ENCODE results near the gene MBD5. TPM values are rescaled to one million over a fixed set of nuclear protein-coding genes. Genes with fewer than 3 reads are reported as not detected.

The MBD5 gene
- total and polyA plus RNA-seq, 4 donors: 4.1 to 63.2 (median 29.5) TPM

DNA sequence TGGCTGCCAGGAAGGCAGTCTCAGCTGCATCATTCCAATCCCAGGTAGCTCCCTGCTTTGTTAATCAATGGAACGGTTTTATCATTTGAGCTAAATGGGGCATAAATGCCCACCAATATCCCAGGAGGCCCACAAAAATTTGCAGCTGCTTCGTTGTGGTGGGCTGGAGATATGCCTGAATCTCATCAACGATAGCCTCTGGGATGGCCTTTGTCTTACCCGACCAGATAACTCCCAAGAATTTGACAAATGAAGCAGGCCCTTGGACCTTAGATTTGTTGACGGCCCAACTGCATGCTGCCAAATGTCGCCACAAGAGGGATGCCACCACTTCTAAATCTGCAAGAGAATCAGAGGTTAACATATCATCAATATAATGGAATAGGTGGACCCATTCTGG is 236.4 kb downstream of the MBD5 start:
- Histone ChIP-seq H3K4me3 (ENCODE audit: low read length in 2 of 2) (no peak overlapping the region), H3K36me3 (ENCODE audit: control insufficient read depth in 1 of 2, insufficient read depth in 2 of 2, low read length in 1 of 2) (no peaks in the 10 kb centered on the region), H3K27me3 (ENCODE audit: control insufficient read depth in 1 of 2, insufficient read depth in 2 of 2, low read length in 1 of 2) (no peaks in the 10 kb centered on the region), H3K9me3 (ENCODE audit: control insufficient read depth, low read length) (no peaks in the 10 kb centered on the region), H3K4me1 (ENCODE audit: control insufficient read depth in 1 of 2, insufficient read depth in 2 of 2, low read length in 2 of 2) (no peaks in the 10 kb centered on the region), H3K27ac (ENCODE audit: low read depth in 1 of 2, low read length in 2 of 2) (no peak overlapping the region)
- intact Hi-C loops (cut with DNase I): no loop called here
- no peak for DNase-seq
- ATAC-seq (ENCODE audit: low FRiP score): no peak
- WGBS, 2 donors: 85 to 98% methylated on average over 6 of the region's 6 CpGs

GRCh38 chr2:148258124-148258523 is 237.2 kb downstream of the MBD5 start:
- 78 to 79% methylated on average over 10 of the region's 10 CpGs for WGBS, 2 donors
- DNase-seq (no peak), ATAC-seq (ENCODE audit: low FRiP score) (no peak)
- Histone ChIP-seq H3K27ac (ENCODE audit: low read depth in 1 of 2, low read length in 2 of 2) (no peak overlapping the region), H3K9me3 (ENCODE audit: control insufficient read depth, low read length) (no peaks in the 10 kb centered on the region), H3K4me3 (ENCODE audit: low read length in 2 of 2) (no peak overlapping the region), H3K27me3 (ENCODE audit: control insufficient read depth in 1 of 2, insufficient read depth in 2 of 2, low read length in 1 of 2) (no peaks in the 10 kb centered on the region), H3K36me3 (ENCODE audit: control insufficient read depth in 1 of 2, insufficient read depth in 2 of 2, low read length in 1 of 2) (no peaks in the 10 kb centered on the region), H3K4me1 (ENCODE audit: control insufficient read depth in 1 of 2, insufficient read depth in 2 of 2, low read length in 2 of 2) (no peaks in the 10 kb centered on the region)
- intact Hi-C loops (cut with DNase I): no loop called here

DNA sequence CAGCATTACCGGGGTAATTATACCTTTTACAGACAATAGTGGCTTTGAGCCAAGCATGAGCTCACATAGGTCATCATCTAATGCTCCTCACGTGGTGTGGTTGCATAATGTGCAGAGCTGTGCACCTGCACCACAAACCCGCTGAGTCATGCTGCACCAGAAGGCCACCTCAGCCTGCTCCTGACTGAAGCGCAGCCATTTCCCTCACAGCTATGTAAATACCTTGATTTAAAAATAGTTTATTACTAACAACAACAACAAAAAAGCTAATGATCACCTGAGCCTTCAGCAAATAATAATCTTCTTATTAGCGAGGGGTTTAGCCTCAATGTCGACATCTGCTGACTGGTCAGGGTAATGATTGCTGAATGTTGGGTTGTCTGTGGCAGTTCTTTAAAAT is 238.8 kb downstream of the MBD5 start:
- 93 to 99% methylated on average over 6 of the region's 6 CpGs for WGBS, 2 donors
- Histone ChIP-seq H3K27ac (ENCODE audit: low read depth in 1 of 2, low read length in 2 of 2) (no peak overlapping the region), H3K4me1 (ENCODE audit: control insufficient read depth in 1 of 2, insufficient read depth in 2 of 2, low read length in 2 of 2) (no peaks in the 10 kb centered on the region), H3K4me3 (ENCODE audit: low read length in 2 of 2) (no peak overlapping the region), H3K36me3 (ENCODE audit: control insufficient read depth in 1 of 2, insufficient read depth in 2 of 2, low read length in 1 of 2) (no peaks in the 10 kb centered on the region), H3K27me3 (ENCODE audit: control insufficient read depth in 1 of 2, insufficient read depth in 2 of 2, low read length in 1 of 2) (no peaks in the 10 kb centered on the region), H3K9me3 (ENCODE audit: control insufficient read depth, low read length) (no peaks in the 10 kb centered on the region)
- no peak for DNase-seq
- no peak for ATAC-seq (ENCODE audit: low FRiP score)
- intact Hi-C loops (cut with DNase I): no loop called here

DNA sequence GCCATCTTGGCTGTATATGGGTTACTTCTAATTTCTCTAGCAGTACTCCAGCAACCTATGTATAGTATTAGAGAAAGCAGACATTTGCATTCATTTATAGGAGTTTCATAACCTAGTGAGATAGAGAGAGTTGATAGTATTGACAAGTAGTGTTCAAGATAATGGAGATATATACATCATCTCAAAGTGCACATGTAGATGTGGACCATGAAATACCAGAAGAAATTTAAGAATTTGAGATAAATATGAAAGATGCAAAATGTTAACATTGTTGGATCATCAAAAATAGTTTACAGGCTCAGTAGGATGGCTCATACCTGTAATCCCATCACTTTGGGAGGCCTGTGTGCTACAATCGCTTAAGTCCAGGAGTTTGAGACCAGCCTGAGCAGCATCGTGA is 243.0 kb downstream of the MBD5 start:
- Histone ChIP-seq H3K9me3 (ENCODE audit: control insufficient read depth, low read length) (no peaks in the 10 kb centered on the region), H3K4me1 (ENCODE audit: control insufficient read depth in 1 of 2, insufficient read depth in 2 of 2, low read length in 2 of 2) (no peaks in the 10 kb centered on the region)
- no peak for ATAC-seq (ENCODE audit: low FRiP score)

DNA sequence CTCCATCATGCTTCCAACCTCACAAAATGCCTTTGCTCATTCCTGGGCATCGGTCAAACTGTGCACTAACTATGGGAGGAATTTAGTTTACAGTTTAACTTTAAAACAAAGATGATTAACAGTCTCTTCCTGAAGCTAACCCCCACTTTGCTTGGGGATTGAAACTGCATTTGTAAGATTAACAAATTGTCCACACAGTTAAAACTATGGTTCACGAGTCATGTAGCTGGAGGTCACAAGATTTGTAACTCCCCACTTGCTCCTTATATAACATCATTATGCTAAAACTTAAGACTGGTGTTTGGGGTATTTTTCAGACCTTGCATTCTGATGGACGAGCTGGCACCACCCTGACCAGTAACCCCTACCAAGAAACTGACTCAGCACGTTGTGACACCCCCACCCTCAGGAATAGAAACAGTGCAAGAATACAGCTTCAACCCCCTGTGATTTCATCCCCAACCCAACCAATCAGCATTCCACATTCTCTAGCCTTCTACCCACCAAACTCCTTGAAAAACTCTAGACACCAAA is 252.3 kb downstream of the MBD5 start:
- Histone ChIP-seq H3K36me3 (ENCODE audit: control insufficient read depth in 1 of 2, insufficient read depth in 2 of 2, low read length in 1 of 2) (no peaks in the 10 kb centered on the region), H3K27me3 (ENCODE audit: control insufficient read depth in 1 of 2, insufficient read depth in 2 of 2, low read length in 1 of 2) (no peaks in the 10 kb centered on the region), H3K9me3 (ENCODE audit: control insufficient read depth, low read length) (no peaks in the 10 kb centered on the region), H3K4me3 (ENCODE audit: low read length in 2 of 2) (no peak overlapping the region), H3K4me1 (ENCODE audit: control insufficient read depth in 1 of 2, insufficient read depth in 2 of 2, low read length in 2 of 2) (no peaks in the 10 kb centered on the region), H3K27ac (ENCODE audit: low read depth in 1 of 2, low read length in 2 of 2) (no peak overlapping the region)
- WGBS, 2 donors: 25 to 26% methylated on average over 4 of the region's 4 CpGs
- intact Hi-C loops (cut with DNase I): no loop called here
- ATAC-seq (ENCODE audit: low FRiP score) (no peak), DNase-seq (no peak)

More for the DNA sequence above, 243.0 kb downstream of the MBD5 start:
- 97 to 99% methylated on average over 2 of the region's 2 CpGs for WGBS, 2 donors
- no peak overlapping the region for H3K4me3 ChIP-seq (ENCODE audit: low read length in 2 of 2)
- no peak overlapping the region for H3K27ac ChIP-seq (ENCODE audit: low read depth in 1 of 2, low read length in 2 of 2)
- H3K27me3 ChIP-seq (ENCODE audit: control insufficient read depth in 1 of 2, insufficient read depth in 2 of 2, low read length in 1 of 2): no peaks in the 10 kb centered on the region
- intact Hi-C loops (cut with DNase I): no loop called here
- H3K36me3 ChIP-seq (ENCODE audit: control insufficient read depth in 1 of 2, insufficient read depth in 2 of 2, low read length in 1 of 2): no peaks in the 10 kb centered on the region
- no peak for DNase-seq

GRCh38 chr2:148279216-148279615 is 258.3 kb downstream of the MBD5 start:
- ATAC-seq (ENCODE audit: low FRiP score) (no peak), DNase-seq (no peak)
- no peak overlapping the region for H3K27ac ChIP-seq (ENCODE audit: low read depth in 1 of 2, low read length in 2 of 2)
- no peaks in the 10 kb centered on the region for H3K27me3 ChIP-seq (ENCODE audit: control insufficient read depth in 1 of 2, insufficient read depth in 2 of 2, low read length in 1 of 2)
- H3K9me3 ChIP-seq (ENCODE audit: control insufficient read depth, low read length): no peaks in the 10 kb centered on the region
- peaks cover 0 to 3% of the 10 kb centered on the region in 2 donors for H3K4me1 ChIP-seq (ENCODE audit: control insufficient read depth in 1 of 2, insufficient read depth in 2 of 2, low read length in 2 of 2)
- whole genome bisulfite sequencing, 2 donors: 97 to 99% methylated on average over 3 of the region's 3 CpGs
- no peaks in the 10 kb centered on the region for H3K36me3 ChIP-seq (ENCODE audit: control insufficient read depth in 1 of 2, insufficient read depth in 2 of 2, low read length in 1 of 2)
- intact Hi-C loops (cut with DNase I): no loop called here
- no peak overlapping the region for H3K4me3 ChIP-seq (ENCODE audit: low read length in 2 of 2)

GRCh38 chr2:148282201-148282600 is 261.3 kb downstream of the MBD5 start:
- DNase-seq (no peak), ATAC-seq (ENCODE audit: low FRiP score) (no peak)
- H3K4me1 ChIP-seq (ENCODE audit: control insufficient read depth in 1 of 2, insufficient read depth in 2 of 2, low read length in 2 of 2): peaks cover 0 to 3% of the 10 kb centered on the region in 2 donors
- no peak overlapping the region for H3K27ac ChIP-seq (ENCODE audit: low read depth in 1 of 2, low read length in 2 of 2)
- intact Hi-C loops (cut with DNase I): no loop called here
- no peaks in the 10 kb centered on the region for H3K9me3 ChIP-seq (ENCODE audit: control insufficient read depth, low read length)
- H3K27me3 ChIP-seq (ENCODE audit: control insufficient read depth in 1 of 2, insufficient read depth in 2 of 2, low read length in 1 of 2): no peaks in the 10 kb centered on the region
- H3K36me3 ChIP-seq (ENCODE audit: control insufficient read depth in 1 of 2, insufficient read depth in 2 of 2, low read length in 1 of 2): no peaks in the 10 kb centered on the region
- H3K4me3 ChIP-seq (ENCODE audit: low read length in 2 of 2): no peak overlapping the region
- 79 to 88% methylated on average over 1 of the region's 1 CpG for WGBS, 2 donors

GRCh38 chr2:148292431-148292830 is 271.5 kb downstream of the MBD5 start:
- no peaks in the 10 kb centered on the region for H3K9me3 ChIP-seq (ENCODE audit: control insufficient read depth, low read length)
- H3K4me1 ChIP-seq (ENCODE audit: control insufficient read depth in 1 of 2, insufficient read depth in 2 of 2, low read length in 2 of 2): no peaks in the 10 kb centered on the region
- no peaks in the 10 kb centered on the region for H3K36me3 ChIP-seq (ENCODE audit: control insufficient read depth in 1 of 2, insufficient read depth in 2 of 2, low read length in 1 of 2)
- 88 to 91% methylated on average over 2 of the region's 2 CpGs for WGBS, 2 donors
- ATAC-seq (ENCODE audit: low FRiP score) (no peak), DNase-seq (no peak)
- intact Hi-C loops (cut with DNase I): no loop called here
- H3K4me3 ChIP-seq (ENCODE audit: low read length in 2 of 2): no peak overlapping the region
- no peaks in the 10 kb centered on the region for H3K27me3 ChIP-seq (ENCODE audit: control insufficient read depth in 1 of 2, insufficient read depth in 2 of 2, low read length in 1 of 2)
- no peak overlapping the region for H3K27ac ChIP-seq (ENCODE audit: low read depth in 1 of 2, low read length in 2 of 2)

GRCh38 chr2:148298196-148298595 is 277.3 kb downstream of the MBD5 start:
- Histone ChIP-seq H3K4me3 (ENCODE audit: low read length in 2 of 2) (no peak overlapping the region), H3K27ac (ENCODE audit: low read depth in 1 of 2, low read length in 2 of 2) (no peak overlapping the region), H3K9me3 (ENCODE audit: control insufficient read depth, low read length) (no peaks in the 10 kb centered on the region), H3K27me3 (ENCODE audit: control insufficient read depth in 1 of 2, insufficient read depth in 2 of 2, low read length in 1 of 2) (no peaks in the 10 kb centered on the region), H3K36me3 (ENCODE audit: control insufficient read depth in 1 of 2, insufficient read depth in 2 of 2, low read length in 1 of 2) (no peaks in the 10 kb centered on the region), H3K4me1 (ENCODE audit: control insufficient read depth in 1 of 2, insufficient read depth in 2 of 2, low read length in 2 of 2) (no peaks in the 10 kb centered on the region)
- intact Hi-C loops (cut with DNase I): no loop called here
- no peak for DNase-seq
- ATAC-seq (ENCODE audit: low FRiP score): no peak

All from aorta (tissue), 5 donors.